SU-DHL-6 (cell line): ENCODE data around the gene EXOC4.

Source experiments
- CTCF ChIP-seq: fragments of 200-600 bp; sonication (generic); IDR thresholded peaks from one replicate; pipeline ENCODE4 v1.5.1; 2017; ENCODE audit warnings: antibody characterized with exemption, mild to moderate bottlenecking, low read length, moderate library complexity; ENCODE audit not compliant: insufficient read depth, poor library complexity, severe bottlenecking
- EZH2phosphoT487 ChIP-seq: fragments of 200-600 bp; sonication (generic), shearing (Covaris generic); conservative IDR thresholded peaks from 2 replicates; pipeline ENCODE4 v1.6.1; 2018; ENCODE audit warnings: mild to moderate bottlenecking, antibody characterized with exemption, low read length, moderate library complexity, mixed read lengths

DNA sequence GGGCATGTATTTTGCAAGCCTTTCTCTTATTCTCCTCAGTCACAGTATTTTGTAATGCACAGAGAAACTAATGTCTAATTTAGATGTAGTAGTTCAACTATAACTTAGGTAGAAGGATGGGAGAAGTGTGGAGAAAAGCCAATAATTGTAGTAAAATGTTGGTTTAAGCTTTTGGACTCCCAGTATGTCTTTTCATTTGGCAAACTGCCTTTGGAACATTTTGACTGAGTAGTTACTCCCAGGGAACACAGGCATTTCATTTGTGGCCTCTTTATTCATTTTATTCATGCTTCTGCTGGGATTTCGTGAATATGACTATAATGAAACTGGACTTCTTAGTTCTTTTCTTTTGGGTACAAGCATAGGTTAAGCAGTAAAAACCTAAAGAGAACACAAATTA lies 79.0 kb downstream of the EXOC4 start:
- no peak for TF ChIP-seq EZH2phosphoT487
- TF ChIP-seq CTCF = no peak
